Glutamatergic neuron (in vitro differentiated cells): ENCODE data around the gene FGFR1OP2. TPM values are rescaled to one million over a fixed set of nuclear protein-coding genes. Genes with fewer than 3 reads are reported as not detected.
"Not testable (repeated sequence)": the region's sequence is repeated elsewhere in the genome, so short reads cannot be mapped to it uniquely, and the experiment has no call there.

Source experiments
- DNase-seq: peaks from one replicate; pipeline ENCODE4 v3.0.0; 2022
- H3K27ac Mint-ChIP-seq: one replicate; pipeline ENCODE4 v1.8.0; 2020; ENCODE audit warnings: mild to moderate bottlenecking, mixed read lengths, inconsistent platforms; ENCODE audit not compliant: unreplicated experiment
- H3K27me3 Mint-ChIP-seq: one replicate; pipeline ENCODE4 v1.8.0; 2020; ENCODE audit warnings: mild to moderate bottlenecking, moderate library complexity, mixed read lengths, inconsistent platforms; ENCODE audit not compliant: unreplicated experiment
- H3K36me3 Mint-ChIP-seq: one replicate; pipeline ENCODE4 v1.8.0; 2020; ENCODE audit warnings: mild to moderate bottlenecking, mixed read lengths, inconsistent platforms; ENCODE audit not compliant: unreplicated experiment
- H3K4me1 Mint-ChIP-seq: one replicate; pipeline ENCODE4 v1.8.0; 2020; ENCODE audit warnings: mild to moderate bottlenecking, low read depth, mixed read lengths, inconsistent platforms; ENCODE audit not compliant: unreplicated experiment
- H3K4me3 Mint-ChIP-seq: one replicate; pipeline ENCODE4 v1.8.0; 2020; ENCODE audit warnings: mild to moderate bottlenecking, mixed read lengths, inconsistent platforms; ENCODE audit not compliant: unreplicated experiment
- H3K9me3 Mint-ChIP-seq: one replicate; pipeline ENCODE4 v1.8.0; 2020; ENCODE audit warnings: mild to moderate bottlenecking, moderate library complexity, mixed read lengths, inconsistent platforms; ENCODE audit not compliant: unreplicated experiment
- CTCF ChIP-seq: fragments of 200-600 bp; sonication (generic); IDR thresholded peaks from one replicate; pipeline ENCODE4 v1.5.0; 2021; ENCODE audit not compliant: partially characterized antibody, unreplicated experiment
- total RNA-seq: library from RNA; stranded (reverse); fragmentation: NEBNext Ultra II Directional; extraction: Animal tissue kit (Norgen Biotek cat#: 25700); gene quantifications from one replicate; pipeline ENCODE4 v1.2.1, GENCODE V29; 2021; ENCODE audit not compliant: unreplicated experiment

The FGFR1OP2 gene
- total RNA-seq, 1 donor from 2014 or later, result 22.1 TPM

- no peak overlapping the region for H3K27ac Mint-ChIP-seq
- H3K9me3 Mint-ChIP-seq, result peaks cover 5% of the 10 kb centered on the region
- no peak overlapping the region for H3K4me3 Mint-ChIP-seq
These were observed 2.9 kb downstream of the FGFR1OP2 start for GRCh38 chr12:26941215-26941594.

GRCh38 chr12:26948309-26948708 lies 10.0 kb downstream of the FGFR1OP2 start:
- Mint-ChIP-seq H3K9me3 (no peaks in the 10 kb centered on the region), H3K4me3 (no peak overlapping the region), H3K4me1 (no peaks in the 10 kb centered on the region), H3K36me3 (no peaks in the 10 kb centered on the region), H3K27me3 (no peaks in the 10 kb centered on the region), H3K27ac (no peak overlapping the region)
- no peak for TF ChIP-seq CTCF
- no peak for DNase-seq

More at GRCh38 chr12:26941215-26941594, 2.9 kb downstream of the FGFR1OP2 start:
- H3K27me3 Mint-ChIP-seq, result peaks cover 6% of the 10 kb centered on the region
- H3K4me1 Mint-ChIP-seq, result peaks cover 10% of the 10 kb centered on the region
- no peaks in the 10 kb centered on the region for H3K36me3 Mint-ChIP-seq
- TF ChIP-seq CTCF, result no peak
- no peak for DNase-seq

- no peaks in the 10 kb centered on the region for H3K27me3 Mint-ChIP-seq
- no peak overlapping the region for H3K27ac Mint-ChIP-seq
- H3K4me1 Mint-ChIP-seq, result no peaks in the 10 kb centered on the region
- no peak for TF ChIP-seq CTCF
- no peak for DNase-seq
- no peaks in the 10 kb centered on the region for H3K9me3 Mint-ChIP-seq
- no peak overlapping the region for H3K4me3 Mint-ChIP-seq
- no peaks in the 10 kb centered on the region for H3K36me3 Mint-ChIP-seq
These were observed 15.2 kb downstream of the FGFR1OP2 start for GRCh38 chr12:26953447-26953846.

- no peaks in the 10 kb centered on the region for H3K4me1 Mint-ChIP-seq
- TF ChIP-seq CTCF, result no peak
- H3K4me3 Mint-ChIP-seq, result no peak overlapping the region
- H3K27ac Mint-ChIP-seq, result no peak overlapping the region
- no peaks in the 10 kb centered on the region for H3K36me3 Mint-ChIP-seq
- DNase-seq, result no peak
- H3K27me3 Mint-ChIP-seq, result no peaks in the 10 kb centered on the region
- H3K9me3 Mint-ChIP-seq, result no peaks in the 10 kb centered on the region
These were observed 15.8 kb downstream of the FGFR1OP2 start for GRCh38 chr12:26954027-26954426.

GRCh38 chr12:26961391-26961790 lies 23.1 kb downstream of the FGFR1OP2 start:
- H3K27ac Mint-ChIP-seq, H3K27me3 Mint-ChIP-seq, H3K36me3 Mint-ChIP-seq, H3K4me1 Mint-ChIP-seq, H3K9me3 Mint-ChIP-seq, DNase-seq, H3K4me3 Mint-ChIP-seq: not testable (repeated sequence)

GRCh38 chr12:26961803-26962202 lies 23.5 kb downstream of the FGFR1OP2 start:
- Mint-ChIP-seq H3K9me3 (peaks cover 1% of the 10 kb centered on the region), H3K36me3 (no peaks in the 10 kb centered on the region), H3K4me3 (no peak overlapping the region), H3K27me3 (no peaks in the 10 kb centered on the region), H3K27ac (no peak overlapping the region), H3K4me1 (no peaks in the 10 kb centered on the region)
- DNase-seq, result no peak
- TF ChIP-seq CTCF, result no peak
